A549 (cell line): ENCODE results near the gene TUBA3C. TPM values are rescaled to one million over a fixed set of nuclear protein-coding genes. Genes with fewer than 3 reads are reported as not detected.
"Not testable (repeated sequence)": the region's sequence is repeated elsewhere in the genome, so short reads cannot be mapped to it uniquely, and the experiment has no call there.

ENCODE experiments used
- ATAC-seq, 2 experiments: fragments of 200-7000 bp in 1 of 2; fragments of >200 bp in 1 of 2; cut with Nextera tagmentation in 1 of 2; cut with Tn5 transposase in 1 of 2; 3 replicates each; pipeline versions ENCODE4 v1.8.0 to v1.9.1; 2018 to 2020; ENCODE audit warnings: mild to moderate bottlenecking in 1 of 2, moderate library complexity in 1 of 2
- CTCF ChIA-PET: fragments of 300-600 bp; sonication (Branson Sonifier 250); formaldehyde crosslinking; extraction: SDS; loops from one replicate; lab custom pipeline; 2021; ENCODE audit warnings: antibody characterized with exemption, inconsistent platforms; lab: Yijun Ruan, JAX
- POLR2A ChIA-PET: fragments of 350-600 bp; formaldehyde crosslinking; extraction: SDS; loops from one replicate; lab custom pipeline; 2021; ENCODE audit warnings: antibody characterized with exemption, inconsistent platforms; lab: Yijun Ruan, JAX
- DNase-seq, 2 experiments: peaks; one replicate each; pipeline versions ENCODE4 v3.0.0 to v3.0.0-alpha.2; 2011 to 2016; ENCODE audit warnings: low read depth in 1 of 2, low spot score in 1 of 2
- FAIRE-seq: peaks from 2 replicates; lab custom pipeline; 2011; peaks lifted over from hg19 to GRCh38; lab: Jason Lieb, UNC
- H3K27ac ChIP-seq, 2 experiments: fragments of >200 bp; sonication (Bioruptor Twin); formaldehyde crosslinking; 3 replicates each; pipeline ENCODE4 v1.5.1; 2016 to 2017
- H3K4me1 ChIP-seq: fragments of >200 bp; sonication (Bioruptor Twin); formaldehyde crosslinking; 3 replicates; pipeline ENCODE4 v1.6.1; 2016
- H3K4me2 ChIP-seq: fragments of >200 bp; sonication (Bioruptor Twin); formaldehyde crosslinking; 3 replicates; pipeline ENCODE4 v1.6.1; 2016
- H3K4me3 ChIP-seq: fragments of >200 bp; sonication (Bioruptor Twin); formaldehyde crosslinking; 3 replicates; pipeline ENCODE4 v1.5.1; 2016
- H3K9me3 ChIP-seq: fragments of >200 bp; sonication (Bioruptor Twin); formaldehyde crosslinking; 3 replicates; pipeline ENCODE4 v1.6.1; 2016
- CBX8 ChIP-seq: fragments of 200-600 bp; sonication (generic); IDR thresholded peaks from 2 replicates; pipeline ENCODE4 v1.6.1; 2016
- CHD4 ChIP-seq: fragments of 200-600 bp; sonication (generic); IDR thresholded peaks from 2 replicates; pipeline ENCODE4 v1.6.1; 2016; ENCODE audit warnings: antibody characterized with exemption, mild to moderate bottlenecking, borderline replicate concordance
- FOXS1 ChIP-seq: fragments of 250-450 bp; sonication (Bioruptor Pico); IDR thresholded peaks from 2 replicates; pipeline ENCODE4 v1.5.0; 2020; ENCODE audit warnings: mild to moderate bottlenecking, moderate library complexity
- HOXB5 ChIP-seq: fragments of 250-450 bp; sonication (Bioruptor Pico); IDR thresholded peaks from 2 replicates; pipeline ENCODE4 v1.5.0; 2020; ENCODE audit warnings: mild to moderate bottlenecking, moderate library complexity
- PHF8 ChIP-seq: fragments of 200-600 bp; sonication (generic); IDR thresholded peaks from 2 replicates; pipeline ENCODE4 v1.6.1; 2016; ENCODE audit warnings: low read depth, mild to moderate bottlenecking, antibody characterized with exemption, moderate library complexity, borderline replicate concordance
- POLR2A ChIP-seq: IDR thresholded peaks from 2 replicates; pipeline ENCODE4 v1.6.1; 2012; ENCODE audit warnings: mild to moderate bottlenecking, low read length
- RCOR1 ChIP-seq: fragments of 150-350 bp; IDR thresholded peaks from 2 replicates; pipeline ENCODE4 v1.6.1; 2014; ENCODE audit warnings: antibody characterized with exemption, low read length, low read depth
- WGBS: methylation state at CpG from one replicate; pipeline ENCODE4 v1.1.6; 2017; ENCODE audit errors: missing lambda C conversion rate; 5-methylcytosine and 5-hydroxymethylcytosine counted together
- polyA plus RNA-seq, 4 experiments: library from polyadenylated mRNA; depleted of rRNA in 3 of 4; stranded (reverse); fragments of >200 nt; fragmentation: RNase III in 1 of 4; extraction: RNeasy Plus Mini Kit Qiagen cat#74134 plus additional on column Dnase treatment in 1 of 4; gene quantifications; 2 replicates in 3 of 4; 3 replicates in 1 of 4; pipeline ENCODE4 v1.2.3, GENCODE V29; 2011 to 2017
- TF ChIP-seq, protein P1 (sequence below): fragments of >200 bp; sonication (Bioruptor Twin); formaldehyde crosslinking; IDR thresholded peaks from 3 replicates; pipeline ENCODE4 v1.5.1; 2016
- TF ChIP-seq, protein P2 (sequence below): fragments of >200 bp; sonication (Bioruptor Twin); formaldehyde crosslinking; IDR thresholded peaks from 2 replicates; pipeline ENCODE4 v1.6.1; 2016
- TF ChIP-seq, protein P3 (sequence below): fragments of 250-450 bp; sonication (Bioruptor Pico); IDR thresholded peaks from 2 replicates; pipeline ENCODE4 v1.5.0; 2020; ENCODE audit warnings: low read depth, mild to moderate bottlenecking, moderate library complexity

TUBA3C gene
- polyA plus RNA-seq, 2 of the 4 experiments (the other 2 are of a cell fraction) = not detected

DNA sequence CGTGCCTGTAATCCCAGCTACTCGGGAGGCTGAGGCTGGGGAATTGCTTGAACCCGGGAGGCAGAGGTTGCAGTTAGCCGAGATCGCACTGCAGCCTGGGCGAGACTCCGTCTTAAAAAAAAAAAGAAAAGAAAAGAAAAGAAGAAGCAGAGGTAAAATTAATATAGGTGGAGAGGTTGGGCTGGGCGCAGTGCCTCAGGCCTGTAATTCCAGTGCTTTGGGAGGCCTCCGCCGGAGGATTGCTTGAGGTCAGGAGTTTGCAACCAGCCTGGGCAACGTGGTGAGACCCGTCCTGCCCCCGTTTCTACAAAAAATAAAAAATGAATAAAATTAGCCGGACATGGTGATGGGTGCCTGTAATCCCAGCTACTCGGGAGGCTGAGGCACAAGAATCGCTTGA lies 912 bp upstream of the TUBA3C start:
- TF ChIP-seq, protein P1, sequence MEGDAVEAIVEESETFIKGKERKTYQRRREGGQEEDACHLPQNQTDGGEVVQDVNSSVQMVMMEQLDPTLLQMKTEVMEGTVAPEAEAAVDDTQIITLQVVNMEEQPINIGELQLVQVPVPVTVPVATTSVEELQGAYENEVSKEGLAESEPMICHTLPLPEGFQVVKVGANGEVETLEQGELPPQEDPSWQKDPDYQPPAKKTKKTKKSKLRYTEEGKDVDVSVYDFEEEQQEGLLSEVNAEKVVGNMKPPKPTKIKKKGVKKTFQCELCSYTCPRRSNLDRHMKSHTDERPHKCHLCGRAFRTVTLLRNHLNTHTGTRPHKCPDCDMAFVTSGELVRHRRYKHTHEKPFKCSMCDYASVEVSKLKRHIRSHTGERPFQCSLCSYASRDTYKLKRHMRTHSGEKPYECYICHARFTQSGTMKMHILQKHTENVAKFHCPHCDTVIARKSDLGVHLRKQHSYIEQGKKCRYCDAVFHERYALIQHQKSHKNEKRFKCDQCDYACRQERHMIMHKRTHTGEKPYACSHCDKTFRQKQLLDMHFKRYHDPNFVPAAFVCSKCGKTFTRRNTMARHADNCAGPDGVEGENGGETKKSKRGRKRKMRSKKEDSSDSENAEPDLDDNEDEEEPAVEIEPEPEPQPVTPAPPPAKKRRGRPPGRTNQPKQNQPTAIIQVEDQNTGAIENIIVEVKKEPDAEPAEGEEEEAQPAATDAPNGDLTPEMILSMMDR = no peak
- ChIA-PET CTCF (no interaction called here), POLR2A (no interaction called here)
- no peak overlapping the region for H3K27ac ChIP-seq
- H3K4me1 ChIP-seq = no peaks in the 10 kb centered on the region
- WGBS = 29% methylated on average over 9 of the region's 16 CpGs
- no peak for FAIRE-seq
- ATAC-seq = no peak
- H3K4me3 ChIP-seq = no peak overlapping the region
- no peak overlapping the region for H3K4me2 ChIP-seq
- no peak for DNase-seq
- H3K9me3 ChIP-seq = no peaks in the 10 kb centered on the region

DNA sequence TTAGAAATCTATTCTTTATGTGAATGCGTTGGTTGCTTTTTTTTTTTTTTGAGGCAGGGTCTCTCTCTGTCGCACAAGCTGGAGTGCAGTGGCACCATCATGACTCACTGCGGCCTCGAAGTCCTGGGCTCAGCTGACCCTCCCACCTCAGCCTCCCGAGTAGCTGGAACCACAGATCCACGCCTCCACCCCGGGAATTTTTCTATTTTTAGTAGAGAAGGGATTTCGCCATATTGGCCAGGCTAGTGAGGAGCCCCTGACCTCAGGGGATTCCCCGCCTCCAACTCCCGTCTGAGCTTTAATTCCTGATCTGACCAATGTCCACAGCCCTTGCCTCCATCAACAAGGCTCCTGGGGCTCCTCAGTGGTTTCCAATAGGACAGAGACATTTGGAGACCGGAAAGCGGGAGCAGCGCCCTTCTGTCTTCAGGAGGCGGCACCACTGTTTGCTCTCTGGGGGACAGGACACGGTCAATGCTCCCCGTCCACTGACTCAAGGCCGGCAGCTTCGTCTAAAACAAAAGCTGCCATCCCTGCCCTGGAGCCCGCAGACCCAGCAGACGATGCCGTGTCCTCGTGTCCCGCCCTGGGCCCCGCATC lies 503 bp downstream of the TUBA3C start:
- WGBS = 52% methylated on average over 24 of the region's 24 CpGs
- ATAC-seq (no peak), FAIRE-seq (no peak), DNase-seq (no peak)
- Histone ChIP-seq H3K9me3 (no peaks in the 10 kb centered on the region), H3K4me3 (no peak overlapping the region), H3K27ac (no peak overlapping the region), H3K4me1 (no peaks in the 10 kb centered on the region), H3K4me2 (no peak overlapping the region)
- ChIA-PET POLR2A (no interaction called here), CTCF (no interaction called here)
- no peak for TF ChIP-seq PHF8
- no peak for TF ChIP-seq RCOR1

DNA sequence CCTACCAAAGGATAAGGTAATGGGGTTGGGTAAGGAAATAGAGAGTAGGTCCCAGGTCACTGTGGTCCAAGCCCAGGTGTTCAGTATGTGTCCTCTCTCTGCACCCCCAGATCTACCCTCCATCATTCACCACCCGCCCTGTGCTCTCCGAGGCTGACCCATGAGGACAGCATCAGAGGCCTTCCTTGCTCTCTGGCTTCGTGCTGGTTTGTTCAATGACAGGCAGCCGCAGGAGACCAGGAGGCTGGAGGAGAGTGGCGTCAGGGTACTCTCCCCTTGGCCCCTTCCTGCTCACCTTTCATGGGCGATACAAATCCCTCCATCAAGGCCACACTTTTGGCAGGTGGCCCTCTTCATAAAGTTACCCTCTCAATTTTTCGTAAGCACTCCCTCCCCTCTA lies 1.7 kb downstream of the TUBA3C start:
- FAIRE-seq (no peak), DNase-seq (no peak), ATAC-seq (no peak)
- POLR2A ChIA-PET = no interaction called here
- 8% methylated on average over 6 of the region's 7 CpGs for WGBS
- H3K9me3 ChIP-seq = no peaks in the 10 kb centered on the region
- TF ChIP-seq CHD4 (no peak), FOXS1 (CRISPR knock-in tag) (no peak), HOXB5 (CRISPR knock-in tag) (no peak)
- H3K4me1 ChIP-seq = no peaks in the 10 kb centered on the region
- H3K27ac ChIP-seq = no peak overlapping the region
- H3K4me3 ChIP-seq = no peak overlapping the region
- no peak overlapping the region for H3K4me2 ChIP-seq
- CTCF ChIA-PET = no interaction called here

DNA sequence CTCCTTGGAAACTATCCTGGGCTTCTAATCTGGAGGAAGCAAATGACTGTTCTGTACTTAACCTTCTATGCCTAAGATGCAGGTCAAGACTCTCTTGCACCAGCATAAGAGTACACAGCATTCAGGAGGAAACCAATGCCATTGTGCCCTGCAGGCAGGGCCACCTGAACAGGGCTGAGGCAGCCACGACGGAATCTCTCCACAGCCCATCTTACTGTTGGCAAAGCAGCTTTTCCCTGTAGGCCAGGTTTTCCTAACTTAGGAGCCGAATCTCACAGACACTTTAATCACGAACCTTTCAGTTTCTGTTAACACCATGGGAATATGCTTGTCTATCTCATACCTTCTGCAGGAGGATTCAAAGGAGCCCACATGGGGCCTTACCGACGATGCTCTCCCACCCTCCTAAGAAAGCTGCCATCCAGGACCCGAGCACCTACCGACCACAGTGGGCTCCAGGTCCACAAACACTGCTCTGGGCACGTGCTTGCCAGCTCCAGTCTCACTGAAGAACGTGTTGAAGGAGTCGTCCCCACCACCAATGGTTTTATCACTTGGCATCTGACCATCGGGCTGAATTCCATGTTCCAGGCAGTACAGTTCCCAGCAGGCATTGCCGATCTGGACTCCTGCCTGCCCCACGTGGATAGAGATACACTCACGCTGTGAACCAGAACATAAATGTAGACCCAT lies 2.6 kb downstream of the TUBA3C start:
- no peak for FAIRE-seq
- ATAC-seq = no peak
- Histone ChIP-seq H3K27ac (no peak overlapping the region), H3K4me2 (no peak overlapping the region), H3K4me3 (no peak overlapping the region), H3K4me1 (no peaks in the 10 kb centered on the region), H3K9me3 (no peaks in the 10 kb centered on the region)
- POLR2A ChIA-PET = no interaction called here
- TF ChIP-seq CBX8 = no peak
- no peak for TF ChIP-seq POLR2A
- TF ChIP-seq, protein P2, sequence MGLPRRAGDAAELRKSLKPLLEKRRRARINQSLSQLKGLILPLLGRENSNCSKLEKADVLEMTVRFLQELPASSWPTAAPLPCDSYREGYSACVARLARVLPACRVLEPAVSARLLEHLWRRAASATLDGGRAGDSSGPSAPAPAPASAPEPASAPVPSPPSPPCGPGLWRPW = no peak
- TF ChIP-seq, protein P1 = no peak
- TF ChIP-seq, protein P3, sequence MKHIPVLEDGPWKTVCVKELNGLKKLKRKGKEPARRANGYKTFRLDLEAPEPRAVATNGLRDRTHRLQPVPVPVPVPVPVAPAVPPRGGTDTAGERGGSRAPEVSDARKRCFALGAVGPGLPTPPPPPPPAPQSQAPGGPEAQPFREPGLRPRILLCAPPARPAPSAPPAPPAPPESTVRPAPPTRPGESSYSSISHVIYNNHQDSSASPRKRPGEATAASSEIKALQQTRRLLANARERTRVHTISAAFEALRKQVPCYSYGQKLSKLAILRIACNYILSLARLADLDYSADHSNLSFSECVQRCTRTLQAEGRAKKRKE (CRISPR knock-in tag) = no peak
- DNase-seq = no peak
- WGBS = 27% methylated on average over 12 of the region's 15 CpGs
- CTCF ChIA-PET = interaction anchor here (0.9 kb wide), 1 partner anchor 13 kb away, joined by 3 read pairs; no protein-coding TSS in a partner anchor

DNA sequence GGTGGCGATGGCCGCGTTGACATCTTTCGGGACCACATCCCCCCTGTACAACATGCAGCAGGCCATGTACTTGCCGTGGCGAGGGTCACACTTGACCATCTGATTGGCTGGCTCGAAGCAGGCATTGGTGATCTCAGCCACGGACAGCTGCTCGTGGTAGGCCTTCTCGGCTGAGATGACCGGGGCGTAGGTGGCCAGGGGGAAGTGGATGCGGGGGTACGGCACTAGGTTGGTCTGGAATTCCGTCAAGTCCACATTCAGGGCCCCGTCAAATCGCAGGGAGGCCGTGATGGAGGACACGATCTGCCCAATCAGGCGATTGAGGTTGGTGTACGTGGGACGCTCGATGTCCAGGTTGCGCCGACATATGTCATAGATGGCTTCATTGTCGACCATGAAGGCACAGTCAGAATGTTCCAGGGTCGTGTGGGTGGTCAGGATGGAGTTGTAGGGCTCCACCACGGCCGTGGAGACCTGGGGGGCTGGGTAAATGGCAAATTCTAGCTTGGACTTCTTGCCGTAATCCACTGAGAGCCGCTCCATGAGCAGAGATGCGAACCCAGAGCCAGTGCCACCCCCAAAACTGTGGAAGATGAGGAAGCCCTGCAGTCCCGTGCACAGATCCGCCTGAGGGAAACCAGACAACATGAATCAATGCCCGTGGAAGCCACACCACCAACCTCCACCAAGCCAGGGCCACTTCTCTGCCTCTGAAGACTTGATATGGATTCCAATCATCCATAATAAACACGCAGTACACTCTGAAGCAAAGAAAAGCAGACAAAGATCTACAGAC lies 4.4 kb downstream of the TUBA3C start:
- H3K27ac ChIP-seq, DNase-seq, H3K4me3 ChIP-seq, H3K4me2 ChIP-seq, FAIRE-seq, POLR2A ChIA-PET, H3K4me1 ChIP-seq, H3K9me3 ChIP-seq, CTCF ChIA-PET, ATAC-seq: not testable (repeated sequence)
- WGBS = 56% methylated on average over 15 of the region's 36 CpGs
